GM23248 (cell line): ENCODE results near the gene NHSL2.

Experiments used
- EZH2 ChIP-seq: fragments of 200-600 bp; sonication (generic); IDR thresholded peaks from 2 replicates; pipeline ENCODE4 v1.6.1; 2018; ENCODE audit warnings: antibody characterized with exemption, mild to moderate bottlenecking; ENCODE audit not compliant: insufficient read depth, poor library complexity, severe bottlenecking
- EZH2phosphoT487 ChIP-seq: fragments of 200-600 bp; sonication (generic); IDR thresholded peaks from 2 replicates; pipeline ENCODE4 v1.6.1; 2018; ENCODE audit warnings: antibody characterized with exemption, moderate library complexity, mild to moderate bottlenecking, low read depth; ENCODE audit not compliant: insufficient read depth

- no peak for TF ChIP-seq EZH2
- no peak for TF ChIP-seq EZH2phosphoT487
These were observed 689 bp upstream of the NHSL2 start for GRCh38 chrX:71909956-71910355.
